CD4-positive, alpha-beta T cell treated with Interleukin-2 at 100 ng/mL for 4 hours (primary cell): ENCODE results near the gene ATP5PO.
"Not testable (repeated sequence)": the region's sequence is repeated elsewhere in the genome, so short reads cannot be mapped to it uniquely, and the experiment has no call there.

ENCODE experiments used
- DNase-seq: peaks from one replicate; pipeline ENCODE4 v3.0.0-alpha.2; 2020; ENCODE audit warnings: low spot score

ATP5PO gene

GRCh38 chr21:33866826-33867225 is 48.8 kb downstream of the ATP5PO start:
- DNase-seq = no peak

GRCh38 chr21:33865996-33866575 is 49.5 kb downstream of the ATP5PO start:
- DNase-seq = no peak

- DNase-seq = no peak
Measured at GRCh38 chr21:33865176-33865575, 50.4 kb downstream of the ATP5PO start.

- DNase-seq = no peak
Measured at GRCh38 chr21:33864150-33864549, 51.5 kb downstream of the ATP5PO start.

GRCh38 chr21:33863191-33863590 is 52.4 kb downstream of the ATP5PO start:
- not testable (repeated sequence) for DNase-seq

GRCh38 chr21:33861125-33861524 is 54.5 kb downstream of the ATP5PO start:
- no peak for DNase-seq

GRCh38 chr21:33860332-33860879 is 55.2 kb downstream of the ATP5PO start:
- no peak for DNase-seq

GRCh38 chr21:33859373-33860102 is 56.1 kb downstream of the ATP5PO start:
- DNase-seq = no peak

GRCh38 chr21:33858667-33859372 is 56.8 kb downstream of the ATP5PO start:
- no peak for DNase-seq

GRCh38 chr21:33857846-33858666 is 57.5 kb downstream of the ATP5PO start:
- DNase-seq = no peak

- no peak for DNase-seq
Measured at GRCh38 chr21:33856893-33857527, 58.6 kb downstream of the ATP5PO start.

- no peak for DNase-seq
Measured at GRCh38 chr21:33855190-33855589, 60.4 kb downstream of the ATP5PO start.

- DNase-seq = no peak
Measured at GRCh38 chr21:33854604-33855003, 61.0 kb downstream of the ATP5PO start.
